Calu3 (cell line): ENCODE measurements around the gene SLX9. TPM values are rescaled to one million over a fixed set of nuclear protein-coding genes. Genes with fewer than 3 reads are reported as not detected.

Source experiments
- BruUV-seq: library from RNA; stranded (reverse); fragments of 400-500 nt; replicated peaks from 2 replicates; lab custom pipeline; 2021; lab: Mats Ljungman, UMichigan
- CTCF ChIA-PET: fragments of 300-600 bp; sonication (Branson Sonifier 250); formaldehyde crosslinking; loops from one replicate; lab custom pipeline; 2022; ENCODE audit warnings: antibody characterized with exemption; lab: Charles Lee
- DNase-seq: peaks from one replicate; pipeline ENCODE4 v3.0.0; 2022
- H3K27ac Mint-ChIP-seq: one replicate; pipeline ENCODE4 v1.8.0; 2022; ENCODE audit warnings: mixed read lengths; ENCODE audit not compliant: unreplicated experiment
- H3K27me3 Mint-ChIP-seq: one replicate; pipeline ENCODE4 v1.8.0; 2022; ENCODE audit warnings: mixed read lengths; ENCODE audit not compliant: unreplicated experiment
- H3K36me3 Mint-ChIP-seq: one replicate; pipeline ENCODE4 v1.8.0; 2022; ENCODE audit warnings: mild to moderate bottlenecking, moderate library complexity, mixed read lengths; ENCODE audit not compliant: insufficient read depth, unreplicated experiment
- H3K4me1 Mint-ChIP-seq: one replicate; pipeline ENCODE4 v1.8.0; 2022; ENCODE audit warnings: mild to moderate bottlenecking, low read depth, mixed read lengths; ENCODE audit not compliant: unreplicated experiment
- H3K4me3 Mint-ChIP-seq: one replicate; pipeline ENCODE4 v1.8.0; 2022; ENCODE audit warnings: mild to moderate bottlenecking, low read depth, moderate library complexity, mixed read lengths; ENCODE audit not compliant: unreplicated experiment
- H3K9me3 Mint-ChIP-seq: one replicate; pipeline ENCODE4 v1.8.0; 2022; ENCODE audit warnings: low read depth, mixed read lengths; ENCODE audit not compliant: unreplicated experiment
- CTCF ChIP-seq: fragments of 200-600 bp; IDR thresholded peaks from one replicate; pipeline ENCODE4 v1.8.0; 2022; ENCODE audit warnings: antibody characterized with exemption; ENCODE audit not compliant: unreplicated experiment
- intact Hi-C: fragments of 100-400 bp; cut with micrococcal nuclease; formaldehyde crosslinking; loops from one replicate; pipeline ENCODE4 v1.10.0; 2022; ENCODE audit not compliant: unreplicated experiment
- total RNA-seq: library from RNA; stranded (reverse); gene quantifications from 2 replicates; pipeline ENCODE4 v1.2.3, GENCODE V29; 2022

SLX9 gene
- total RNA-seq, 1 experiment from 2014 or later = 24.6 TPM

- CTCF ChIA-PET = interaction anchor here (0.7 kb wide), 1 partner anchor 60 kb away, joined by 3 read pairs; no protein-coding TSS in a partner anchor
- no TSS peak for BruUV-seq
- H3K27me3 Mint-ChIP-seq = peaks cover 46% of the 10 kb centered on the region
Observed at GRCh38 chr21:45006536-45007095, 66.8 kb downstream of the SLX9 start.

GRCh38 chr21:45009616-45010015 lies 69.8 kb downstream of the SLX9 start:
- no peak for TF ChIP-seq CTCF
- no peaks in the 10 kb centered on the region for H3K36me3 Mint-ChIP-seq
- intact Hi-C loops = no loop called here
- DNase-seq = no peak
- H3K9me3 Mint-ChIP-seq = no peaks in the 10 kb centered on the region
- H3K4me3 Mint-ChIP-seq = no peak overlapping the region
- H3K27ac Mint-ChIP-seq = no peak overlapping the region
- H3K27me3 Mint-ChIP-seq = peaks cover 46% of the 10 kb centered on the region
- CTCF ChIA-PET = no interaction called here
- peaks cover 12% of the 10 kb centered on the region for H3K4me1 Mint-ChIP-seq
- BruUV-seq = no TSS peak

More at GRCh38 chr21:45006536-45007095, 66.8 kb downstream of the SLX9 start:
- no peak for DNase-seq
- H3K4me1 Mint-ChIP-seq = no peaks in the 10 kb centered on the region
- H3K36me3 Mint-ChIP-seq = no peaks in the 10 kb centered on the region
- no peak overlapping the region for H3K4me3 Mint-ChIP-seq
- H3K9me3 Mint-ChIP-seq = no peaks in the 10 kb centered on the region
- no peak overlapping the region for H3K27ac Mint-ChIP-seq
- intact Hi-C loops = no loop called here
- TF ChIP-seq CTCF = no peak

- BruUV-seq = no TSS peak
Observed at GRCh38 chr21:45010096-45010495, 70.3 kb downstream of the SLX9 start.

GRCh38 chr21:45010860-45011259 lies 71.0 kb downstream of the SLX9 start:
- Mint-ChIP-seq H3K4me1 (peaks cover 12% of the 10 kb centered on the region), H3K27ac (no peak overlapping the region), H3K4me3 (no peak overlapping the region), H3K9me3 (no peaks in the 10 kb centered on the region), H3K27me3 (peaks cover 38% of the 10 kb centered on the region), H3K36me3 (no peaks in the 10 kb centered on the region)
- no peak for DNase-seq
- BruUV-seq = no TSS peak
- CTCF ChIA-PET = no interaction called here
- no peak for TF ChIP-seq CTCF
- intact Hi-C loops = no loop called here

More at GRCh38 chr21:45010096-45010495, 70.3 kb downstream of the SLX9 start:
- peaks cover 46% of the 10 kb centered on the region for H3K27me3 Mint-ChIP-seq
- no peaks in the 10 kb centered on the region for H3K9me3 Mint-ChIP-seq
- no peaks in the 10 kb centered on the region for H3K36me3 Mint-ChIP-seq
- CTCF ChIA-PET = no interaction called here
- H3K4me3 Mint-ChIP-seq = no peak overlapping the region
- H3K4me1 Mint-ChIP-seq = peaks cover 12% of the 10 kb centered on the region
- TF ChIP-seq CTCF = no peak
- H3K27ac Mint-ChIP-seq = no peak overlapping the region
- DNase-seq = no peak
- intact Hi-C loops = no loop called here
